GM18861 (cell line): ENCODE data around the gene LIPA.
"Not testable (repeated sequence)": the region's sequence is repeated elsewhere in the genome, so short reads cannot be mapped to it uniquely, and the experiment has no call there.

Experiments used
- ATAC-seq: cut with Tn5 transposase; IDR thresholded peaks from one replicate; pipeline ENCODE4 v1.9.1; 2021; ENCODE audit not compliant: unreplicated experiment

Gene LIPA

GRCh38 chr10:89251409-89252224, at the start of gene LIPA:
Gene LIPA (minus strand): TSS chr10:89251775. CDS start chr10:89247648, 4,127 bp downstream.
- ATAC-seq, result peak; percentile 91

GRCh38 chr10:89301232-89301631, 49.7 kb upstream of the LIPA start:
- ATAC-seq, result peak; percentile 18

- no peak for ATAC-seq
Observed at GRCh38 chr10:89299031-89299430, 47.5 kb upstream of the LIPA start.

GRCh38 chr10:89297791-89298190, 46.2 kb upstream of the LIPA start:
- ATAC-seq, result no peak

- no peak for ATAC-seq
Observed at GRCh38 chr10:89297356-89297755, 45.8 kb upstream of the LIPA start.

GRCh38 chr10:89296220-89296648, 44.7 kb upstream of the LIPA start:
- no peak for ATAC-seq

GRCh38 chr10:89295597-89295996, 44.0 kb upstream of the LIPA start:
- ATAC-seq, result no peak

- no peak for ATAC-seq
Observed at GRCh38 chr10:89294721-89295239, 43.2 kb upstream of the LIPA start.

GRCh38 chr10:89285303-89285702, 33.7 kb upstream of the LIPA start:
- not testable (repeated sequence) for ATAC-seq

GRCh38 chr10:89284711-89285110, 33.1 kb upstream of the LIPA start:
- not testable (repeated sequence) for ATAC-seq

GRCh38 chr10:89283936-89284475, 32.4 kb upstream of the LIPA start:
- ATAC-seq, result no peak

- no peak for ATAC-seq
Observed at GRCh38 chr10:89283025-89283935, 31.7 kb upstream of the LIPA start.

- no peak for ATAC-seq
Observed at GRCh38 chr10:89281606-89282395, 30.2 kb upstream of the LIPA start.

- no peak for ATAC-seq
Observed at GRCh38 chr10:89280508-89280907, 28.9 kb upstream of the LIPA start.

GRCh38 chr10:89279421-89279869, 27.9 kb upstream of the LIPA start:
- no peak for ATAC-seq

GRCh38 chr10:89278900-89279392, 27.4 kb upstream of the LIPA start:
- ATAC-seq, result no peak

- no peak for ATAC-seq
Observed at GRCh38 chr10:89278034-89278535, 26.5 kb upstream of the LIPA start.

- no peak for ATAC-seq
Observed at GRCh38 chr10:89275383-89275782, 23.8 kb upstream of the LIPA start.

- ATAC-seq, result no peak
Observed at GRCh38 chr10:89274928-89275327, 23.4 kb upstream of the LIPA start.

- no peak for ATAC-seq
Observed at GRCh38 chr10:89273680-89274079, 22.1 kb upstream of the LIPA start.
